GM21576 (cell line): ENCODE results near the gene MEG3.
"Not testable (repeated sequence)": the region's sequence is repeated elsewhere in the genome, so short reads cannot be mapped to it uniquely, and the experiment has no call there.

Experiments
- ATAC-seq: cut with Tn5 transposase; IDR thresholded peaks from one replicate; pipeline ENCODE4 v1.9.1; 2021; ENCODE audit warnings: mild to moderate bottlenecking, moderate library complexity; ENCODE audit not compliant: unreplicated experiment

MEG3 gene

DNA sequence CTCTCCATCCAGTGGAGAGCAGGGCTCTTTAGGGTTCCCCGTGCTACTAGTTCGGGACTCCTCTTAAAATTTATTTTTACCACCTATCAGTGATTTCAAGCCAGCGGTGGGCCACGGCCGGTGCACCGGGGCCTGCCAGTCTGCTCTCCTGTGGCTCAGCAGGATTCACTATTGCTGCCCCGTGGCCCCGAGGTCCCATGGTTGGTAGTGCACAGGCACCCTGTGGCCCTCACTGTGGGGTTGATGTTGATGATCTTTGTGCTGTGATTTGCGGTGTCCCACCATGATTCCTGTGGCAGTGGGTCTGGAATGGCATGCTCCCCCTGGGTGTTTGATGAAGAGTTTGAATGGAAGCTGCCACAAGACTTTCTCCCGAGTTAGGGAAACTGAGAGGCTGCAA lies 12.6 kb upstream of the MEG3 start:
- no peak for ATAC-seq

- ATAC-seq: no peak
Observed at GRCh38 chr14:100815478-100816285, 10.2 kb upstream of the MEG3 start.

- no peak for ATAC-seq
Observed at GRCh38 chr14:100816286-100816949, 9.5 kb upstream of the MEG3 start.

GRCh38 chr14:100816950-100817901 lies 8.7 kb upstream of the MEG3 start:
- no peak for ATAC-seq

- ATAC-seq: no peak
Observed at GRCh38 chr14:100818221-100818699, 7.7 kb upstream of the MEG3 start.

DNA sequence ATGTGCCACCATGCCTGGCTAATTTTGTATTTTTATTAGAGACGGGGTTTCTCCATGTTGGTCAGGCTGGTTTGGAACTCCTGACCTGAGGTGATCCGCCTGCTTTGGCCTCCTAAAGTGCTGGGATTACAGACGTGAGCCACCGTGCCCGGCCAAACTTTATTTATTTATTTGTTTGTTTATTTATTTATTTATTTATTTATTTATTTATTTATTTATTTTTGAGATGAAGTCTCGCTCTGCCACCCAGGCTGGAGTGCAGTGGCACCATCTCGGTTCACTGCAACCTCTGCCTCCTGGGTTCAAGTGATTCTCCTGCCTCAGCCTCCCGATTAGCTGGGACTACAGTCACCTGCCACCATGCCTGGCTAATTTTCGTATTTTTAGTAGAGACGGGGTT lies 7.0 kb upstream of the MEG3 start:
- ATAC-seq: not testable (repeated sequence)

GRCh38 chr14:100819453-100819828 lies 6.5 kb upstream of the MEG3 start:
- ATAC-seq: no peak

DNA sequence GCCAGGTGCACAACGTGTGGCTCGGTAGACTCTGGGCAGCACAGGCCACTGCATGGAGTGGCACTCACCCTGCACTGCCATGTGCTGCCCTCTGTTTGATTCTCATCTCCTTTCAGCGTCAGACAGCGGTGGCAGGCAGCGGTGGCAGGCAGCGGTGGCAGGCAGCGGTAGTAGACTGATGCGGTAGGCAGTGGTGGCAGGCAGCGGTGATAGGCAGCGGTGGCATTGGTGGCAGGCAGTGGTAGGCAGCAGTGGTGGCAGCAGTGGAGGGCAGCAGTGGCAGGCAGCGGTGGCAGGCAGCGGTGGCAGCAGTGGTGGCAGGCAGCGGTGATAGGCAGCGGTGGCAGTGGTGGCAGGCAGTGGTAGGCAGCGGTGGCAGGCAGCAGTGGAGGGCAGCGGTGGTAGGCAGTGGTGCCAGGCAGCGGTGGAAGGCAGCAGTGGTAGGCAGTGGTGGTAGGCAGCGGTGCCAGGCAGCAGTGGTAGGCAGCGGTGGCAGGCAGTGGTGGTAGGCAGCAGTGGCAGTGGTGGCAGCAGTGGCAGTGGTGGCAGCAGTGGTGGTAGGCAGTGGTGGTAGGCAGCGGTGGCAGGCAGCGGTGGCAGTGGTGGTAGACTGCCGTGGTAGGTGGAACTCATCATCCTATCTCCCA lies 6.0 kb upstream of the MEG3 start:
- no peak for ATAC-seq

GRCh38 chr14:100820957-100821356 lies 5.0 kb upstream of the MEG3 start:
- no peak for ATAC-seq

DNA sequence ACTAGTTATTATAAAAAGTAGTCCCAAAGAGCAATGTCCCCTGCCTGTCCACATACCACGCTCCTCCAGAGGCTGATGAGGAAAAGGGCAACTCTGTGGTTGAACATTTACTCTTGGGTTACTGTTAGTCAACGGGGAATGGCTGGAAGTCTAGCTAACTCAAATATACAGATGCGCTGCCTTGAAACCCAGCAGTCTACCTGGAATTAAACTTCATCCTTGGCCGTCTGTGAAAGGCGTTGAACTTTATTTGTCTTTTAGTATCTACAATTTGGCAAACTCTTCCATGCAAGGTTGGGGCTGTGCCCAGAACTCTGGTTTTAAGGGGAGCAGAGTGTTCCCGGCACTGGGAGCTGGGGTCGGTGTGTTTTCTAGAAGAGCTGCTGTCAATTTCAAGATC lies 3.9 kb upstream of the MEG3 start:
- ATAC-seq: no peak

DNA sequence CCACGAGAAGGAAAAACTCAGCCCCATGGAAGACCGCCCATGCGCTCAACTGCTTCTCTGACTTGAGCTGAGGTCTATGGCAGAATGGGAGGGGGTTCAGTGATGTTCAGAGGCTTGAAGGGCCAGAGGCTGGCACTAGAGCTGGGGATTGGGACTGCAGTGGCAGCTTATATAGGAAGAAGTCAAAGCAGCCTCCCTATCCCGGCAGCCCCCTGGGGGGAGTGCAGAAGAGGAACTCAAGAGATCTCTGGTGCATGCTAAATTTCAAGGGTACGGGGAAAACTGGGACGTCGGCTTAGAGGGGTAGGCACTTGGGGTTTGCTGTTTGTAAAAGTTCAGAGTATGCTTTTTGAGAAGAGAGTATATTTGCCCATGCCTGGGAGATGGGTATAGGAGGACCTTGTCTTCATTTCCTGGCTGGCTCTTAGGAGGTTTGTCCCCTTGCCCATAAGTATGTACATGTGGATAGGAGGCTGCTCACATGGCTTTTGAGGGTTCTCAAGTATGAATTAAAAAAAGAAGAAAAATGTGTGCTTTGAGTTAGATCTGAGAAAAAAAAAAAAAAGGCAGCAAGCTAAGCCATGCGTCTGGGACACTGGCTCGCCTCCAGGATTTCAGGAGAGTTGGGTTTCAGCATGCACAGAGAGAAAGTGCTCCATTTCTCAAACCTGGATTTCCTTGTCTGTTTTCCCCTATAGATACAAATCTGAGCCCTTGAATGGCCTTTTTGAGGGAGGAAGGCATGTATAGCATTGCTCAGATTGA lies 3.2 kb upstream of the MEG3 start:
- no peak for ATAC-seq

DNA sequence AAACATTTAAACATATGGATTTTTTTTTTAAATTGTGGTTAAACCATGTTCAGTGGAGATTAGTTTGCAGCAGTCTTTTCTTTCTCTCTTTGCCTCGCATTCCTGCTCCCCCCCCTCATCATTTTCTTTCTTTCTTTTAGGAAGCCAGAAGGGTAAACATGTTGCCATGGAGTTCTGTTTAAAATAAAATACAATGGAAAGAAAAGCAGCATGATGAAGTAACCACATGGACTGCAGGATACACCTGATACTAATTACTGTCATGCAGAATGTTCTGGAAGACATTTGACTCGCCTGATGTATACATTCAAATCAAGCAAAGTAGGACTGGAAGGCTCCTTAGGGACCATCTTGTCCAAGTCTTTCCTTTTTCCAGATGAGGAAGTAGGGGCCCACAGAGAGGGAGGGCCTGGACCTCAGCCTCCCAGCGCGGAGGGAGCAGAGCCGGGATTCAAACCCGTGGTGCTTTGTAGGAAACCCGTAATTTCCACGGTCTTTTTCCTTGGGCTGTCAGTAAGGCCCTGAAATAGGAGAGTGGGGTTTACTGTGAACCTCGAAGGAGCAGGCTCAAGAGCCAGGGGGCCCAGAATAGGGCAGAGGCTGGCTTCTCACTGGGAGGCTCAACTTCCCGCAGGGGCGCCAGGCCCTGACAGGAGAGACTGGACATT lies 2.4 kb upstream of the MEG3 start:
- ATAC-seq: no peak

DNA sequence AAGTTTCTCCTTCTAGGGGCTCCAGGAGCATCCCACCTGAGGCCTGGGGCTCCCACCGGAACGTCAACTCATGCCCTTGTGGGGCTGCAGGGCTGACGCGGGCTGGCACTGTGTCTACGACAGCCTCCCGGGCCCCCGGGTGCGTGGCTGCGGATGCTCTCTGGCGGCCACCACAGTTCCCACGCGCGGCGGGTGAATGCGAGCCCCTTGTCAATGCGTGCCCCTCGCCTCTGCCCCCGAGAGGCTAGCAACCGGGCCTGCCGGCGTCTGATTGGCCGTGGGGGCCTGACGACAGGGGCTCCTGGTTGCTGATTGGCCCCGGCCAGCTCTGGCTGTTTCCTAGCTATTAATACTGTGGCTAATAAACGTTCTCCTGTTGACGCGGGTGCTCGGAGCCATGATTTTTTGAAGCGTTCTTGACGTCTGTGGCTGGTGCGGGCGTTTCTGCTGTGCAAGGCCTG lies 1.8 kb upstream of the MEG3 start:
- ATAC-seq: no peak

DNA sequence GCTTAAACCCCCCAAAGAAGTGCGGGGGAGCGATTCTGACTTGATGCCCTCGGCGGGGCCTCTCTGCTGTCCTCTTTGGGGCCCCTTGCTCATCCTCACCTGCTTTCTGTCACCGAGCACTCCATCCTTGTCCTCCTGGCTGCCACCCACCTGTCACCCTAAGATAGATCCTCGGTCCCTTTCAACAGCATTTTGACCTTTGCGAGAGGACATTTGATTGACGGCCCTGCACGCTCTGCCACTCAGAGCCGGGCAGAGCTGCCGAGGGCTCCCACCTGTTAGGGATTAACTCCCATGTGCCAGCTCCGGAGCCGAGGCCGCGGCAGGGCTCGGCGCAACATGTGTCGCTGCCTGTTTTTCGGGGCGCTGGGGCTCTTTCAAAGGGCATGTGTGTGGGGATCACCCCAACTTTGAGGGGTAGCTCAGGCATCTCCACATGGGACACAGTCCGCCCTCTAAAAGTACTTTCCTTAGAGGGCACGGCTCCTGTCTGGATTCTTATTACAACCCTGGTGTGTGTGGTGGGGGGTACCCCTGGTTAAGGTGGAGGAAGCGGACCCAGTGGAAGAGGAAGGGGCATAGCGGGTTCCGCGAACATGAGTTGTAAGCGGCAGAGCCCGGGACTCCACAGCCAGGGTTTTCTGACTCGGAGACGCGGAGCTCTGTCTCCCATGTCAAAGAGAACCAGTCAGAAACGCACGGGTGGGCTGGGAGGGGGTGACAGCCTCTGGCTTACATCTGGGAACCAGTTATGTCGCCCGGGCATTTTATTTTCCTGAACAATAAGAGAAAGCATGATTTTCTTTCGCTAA lies 811 bp upstream of the MEG3 start:
- ATAC-seq: no peak

- no peak for ATAC-seq
Observed at GRCh38 chr14:100826391-100827100, 628 bp downstream of the MEG3 start.

GRCh38 chr14:100827101-100828021 lies 1.4 kb downstream of the MEG3 start:
- ATAC-seq: no peak
